WTC11 (cell line): ENCODE measurements around the gene BCAT1.

Source experiments
- AFF4 ChIP-seq: sonication (generic); formaldehyde crosslinking; IDR thresholded peaks from 2 replicates; pipeline ENCODE4 v1.8.1; 2023; ENCODE audit warnings: mild to moderate bottlenecking, missing genetic modification reagents, borderline replicate concordance
- CTCF ChIP-seq: fragments of 200-600 bp; IDR thresholded peaks from 2 replicates; pipeline ENCODE4 v1.8.0; 2022; ENCODE audit warnings: antibody characterized with exemption
- GABPB1 ChIP-seq: sonication (generic); formaldehyde crosslinking; IDR thresholded peaks from 2 replicates; pipeline ENCODE4 v1.8.1; 2023; ENCODE audit warnings: mild to moderate bottlenecking, missing genetic modification reagents
- JUN ChIP-seq: sonication (generic); formaldehyde crosslinking; IDR thresholded peaks from 2 replicates; pipeline ENCODE4 v1.8.0; 2023; ENCODE audit warnings: mild to moderate bottlenecking, missing genetic modification reagents
- NR1H2 ChIP-seq: sonication (generic); formaldehyde crosslinking; IDR thresholded peaks from 2 replicates; pipeline ENCODE4 v1.9.0; 2021; ENCODE audit warnings: mild to moderate bottlenecking, moderate library complexity, missing genetic modification reagents

DNA sequence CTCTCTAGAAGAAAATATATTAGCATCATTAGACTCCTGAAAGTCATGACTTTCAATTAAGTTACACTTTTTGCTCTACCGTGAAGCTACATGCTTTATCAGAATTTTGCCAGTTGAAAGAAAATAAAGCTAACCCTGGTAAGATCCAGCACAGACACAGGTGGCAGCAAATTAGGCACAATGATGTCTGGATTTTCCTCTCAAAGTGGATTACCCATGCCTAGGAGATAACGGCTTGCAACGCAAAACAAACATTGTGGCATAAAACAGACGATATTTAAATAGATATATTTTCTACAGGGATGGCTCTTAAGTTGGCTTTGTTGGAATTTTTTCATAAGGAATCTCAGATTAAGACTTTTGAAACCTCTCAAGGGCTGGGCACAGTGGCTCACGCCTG is 33.4 kb downstream of the BCAT1 start:
- no peak for TF ChIP-seq GABPB1
- TF ChIP-seq NR1H2, result no peak
- TF ChIP-seq AFF4 (CRISPR knock-in tag), result no peak
- TF ChIP-seq JUN (CRISPR knock-in tag), result no peak
- no peak for TF ChIP-seq CTCF
